Right lobe of liver (tissue), 6 donors: ENCODE data around the gene ZFAND2B. TPM values are rescaled to one million over a fixed set of nuclear protein-coding genes. Genes with fewer than 3 reads are reported as not detected.

Experiments used
- ATAC-seq, 4 donors: fragments of 200-7000 bp; cut with Tn5 transposase; one replicate each; pipeline ENCODE4 v1.9.1; 2020; ENCODE audit warnings: mild to moderate bottlenecking in 4 of 4, moderate library complexity in 4 of 4
- DNase-seq, 3 donors: peaks; one replicate each; pipeline ENCODE4 v3.0.0-alpha.2; 2020
- H3K27ac ChIP-seq, 3 donors: fragments of 200-600 bp; one replicate each; pipeline ENCODE4 v1.8.0; 2022
- H3K27me3 ChIP-seq, 2 donors: fragments of 200-600 bp; one replicate each; pipeline ENCODE4 v1.8.0; 2022
- H3K36me3 ChIP-seq, 4 donors: fragments of 200-600 bp; sonication (generic) in 1 of 4; one replicate each; pipeline versions ENCODE4 v1.5.1 to v1.8.0; 2017 to 2022; ENCODE audit warnings: control low read depth in 1 of 4
- H3K4me1 ChIP-seq, 4 donors: fragments of 200-600 bp; sonication (generic) in 1 of 4; one replicate each; pipeline versions ENCODE4 v1.5.1 to v1.8.0; 2017 to 2022; ENCODE audit warnings: control low read depth in 1 of 4
- H3K4me3 ChIP-seq, 3 donors: fragments of 200-600 bp; one replicate each; pipeline ENCODE4 v1.8.0; 2022
- H3K9me3 ChIP-seq, 4 donors: fragments of 200-600 bp; sonication (generic) in 1 of 4; one replicate each; pipeline versions ENCODE4 v1.5.1 to v1.8.0; 2017 to 2022; ENCODE audit warnings: control low read depth in 1 of 4
- POLR2A ChIP-seq: fragments of 450-650 bp; IDR thresholded peaks from one replicate; pipeline ENCODE4 v1.6.1; 2017; ENCODE audit warnings: antibody characterized with exemption, mild to moderate bottlenecking
- WGBS: methylation state at CpG from one replicate; pipeline ENCODE4 v1.1.6; 2018; ENCODE audit warnings: low coverage, low lambda C conversion rate; ENCODE audit not compliant: insufficient coverage; ENCODE audit errors: missing lambda C conversion rate; 5-methylcytosine and 5-hydroxymethylcytosine counted together
- intact Hi-C, 2 donors: fragments of 100-400 bp; cut with DNase I; formaldehyde crosslinking; loops; one replicate each; pipeline versions ENCODE4 v1.11.2 to v1.14.1; 2022
- total RNA-seq, 6 experiments: library from RNA; depleted of rRNA in 2 of 6; stranded (reverse); fragments of >200 nt in 2 of 6; fragmentation: NEBNext Ultra II Directional in 3 of 6; extraction: Animal tissue kit (Norgen Biotek cat#: 25700) in 3 of 6; gene quantifications; one replicate each; pipeline versions ENCODE4 v1.1.0 to v1.2.4, GENCODE V29; 2016 to 2023
- TF ChIP-seq, protein P1 (sequence below), 4 donors: fragments of 200-600 bp in 3 of 4; fragments of 450-650 bp in 1 of 4; IDR thresholded peaks; one replicate each; pipeline versions ENCODE4 v1.5.1 to v1.8.0; 2016 to 2022; ENCODE audit warnings: antibody characterized with exemption in 4 of 4, mild to moderate bottlenecking in 2 of 4
- donor health status: DM: no; HTN: yes; CAD: no.
- donor health status: DM: no; HTN: no; CAD: no.
- donor health status: DM: no; HTN: no; CAD: no.
- donor health status: DM: no; HTN: yes; CAD: no.
- donor health status: DM: no; HTN: yes; CAD: no.

The ZFAND2B gene
- total RNA-seq, 6 experiments from 2014 or later, result 20.7 to 32.3 (median 28.8) TPM

DNA sequence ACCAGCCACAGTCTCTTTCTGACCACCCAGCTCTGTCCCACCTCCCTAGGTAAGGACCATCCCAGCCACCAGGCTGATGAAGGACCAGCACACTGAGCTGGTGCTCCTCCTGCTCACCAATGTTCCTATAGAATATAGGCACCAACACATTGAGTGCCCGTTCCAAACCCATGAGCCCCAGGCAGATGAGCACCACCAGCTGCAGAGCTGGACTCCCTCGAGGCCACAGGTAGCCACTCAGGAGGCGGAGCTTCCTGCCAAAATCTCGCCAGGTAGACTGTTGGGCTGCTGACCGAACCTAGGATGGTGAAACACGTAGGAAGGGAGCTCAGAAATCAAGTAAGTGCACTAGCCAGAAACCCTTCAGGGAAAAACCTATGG lies 9.9 kb downstream of the ZFAND2B start:
- WGBS, result 85% methylated on average over 2 of the region's 6 CpGs
- TF ChIP-seq POLR2A, result no peak
- TF ChIP-seq, protein P1, sequence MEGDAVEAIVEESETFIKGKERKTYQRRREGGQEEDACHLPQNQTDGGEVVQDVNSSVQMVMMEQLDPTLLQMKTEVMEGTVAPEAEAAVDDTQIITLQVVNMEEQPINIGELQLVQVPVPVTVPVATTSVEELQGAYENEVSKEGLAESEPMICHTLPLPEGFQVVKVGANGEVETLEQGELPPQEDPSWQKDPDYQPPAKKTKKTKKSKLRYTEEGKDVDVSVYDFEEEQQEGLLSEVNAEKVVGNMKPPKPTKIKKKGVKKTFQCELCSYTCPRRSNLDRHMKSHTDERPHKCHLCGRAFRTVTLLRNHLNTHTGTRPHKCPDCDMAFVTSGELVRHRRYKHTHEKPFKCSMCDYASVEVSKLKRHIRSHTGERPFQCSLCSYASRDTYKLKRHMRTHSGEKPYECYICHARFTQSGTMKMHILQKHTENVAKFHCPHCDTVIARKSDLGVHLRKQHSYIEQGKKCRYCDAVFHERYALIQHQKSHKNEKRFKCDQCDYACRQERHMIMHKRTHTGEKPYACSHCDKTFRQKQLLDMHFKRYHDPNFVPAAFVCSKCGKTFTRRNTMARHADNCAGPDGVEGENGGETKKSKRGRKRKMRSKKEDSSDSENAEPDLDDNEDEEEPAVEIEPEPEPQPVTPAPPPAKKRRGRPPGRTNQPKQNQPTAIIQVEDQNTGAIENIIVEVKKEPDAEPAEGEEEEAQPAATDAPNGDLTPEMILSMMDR (IDR thresholded peaks at IDR 0.05), result no peak
- intact Hi-C loops, result loop anchor here in 1 of 2 donors (5.0 kb wide), 1 partner anchor 39 kb away; the partner anchor contains the start of genes CNPPD1 and RETREG2
- H3K9me3 ChIP-seq, result no peaks in the 10 kb centered on the region
- H3K27me3 ChIP-seq, result no peaks in the 10 kb centered on the region
- H3K4me3 ChIP-seq, result no peak overlapping the region
- peaks cover 0 to 50% (median 8%) of the 10 kb centered on the region in 4 donors for H3K36me3 ChIP-seq
- ATAC-seq (no peak), DNase-seq (no peak)
- H3K4me1 ChIP-seq, result peaks cover 0 to 23% (median 11%) of the 10 kb centered on the region in 4 donors
- H3K27ac ChIP-seq, result no peak overlapping the region

DNA sequence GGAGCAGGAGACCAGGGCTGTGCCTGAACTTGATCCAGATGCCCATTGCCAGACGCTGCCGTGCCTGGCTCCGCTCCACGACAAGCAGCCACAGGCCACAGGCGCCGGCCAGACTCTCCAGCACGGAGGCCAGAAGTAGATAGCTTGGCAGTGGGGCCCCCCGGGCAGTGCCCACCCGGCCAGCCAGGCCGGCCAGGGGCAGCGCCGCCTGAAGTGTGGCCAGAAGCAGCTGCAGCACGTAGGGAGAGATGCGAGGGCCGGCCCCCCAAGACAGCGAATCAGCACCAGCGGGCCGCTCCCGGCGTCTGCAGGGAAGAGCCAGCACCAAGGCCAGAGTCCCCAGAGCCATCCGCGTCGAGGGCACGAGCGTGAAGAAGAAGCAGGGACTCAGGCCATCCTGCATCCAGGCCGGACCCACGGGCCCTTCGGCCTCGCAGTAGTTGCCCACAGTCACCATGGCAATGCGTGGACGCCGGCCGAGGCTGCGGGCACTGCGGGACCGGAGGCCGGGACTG lies 11.7 kb downstream of the ZFAND2B start:
- 3% methylated on average over 9 of the region's 37 CpGs for WGBS
- H3K4me3 ChIP-seq, result peak overlapping the region; percentile 54 to 72 (median 59)
- H3K27ac ChIP-seq, result peak overlapping the region; percentile 68 to 85 (median 76)
- H3K4me1 ChIP-seq, result peaks cover 0 to 23% (median 11%) of the 10 kb centered on the region in 4 donors
- ATAC-seq (peak; percentile 46 to 70 (median 64)), DNase-seq (peak; percentile 69 to 87 (median 84))
- no peaks in the 10 kb centered on the region for H3K27me3 ChIP-seq
- intact Hi-C loops, result loop anchor here in 1 of 2 donors (5.0 kb wide), 1 partner anchor 41 kb away; the partner anchor contains the start of genes CNPPD1 and RETREG2
- peaks cover 0 to 53% (median 19%) of the 10 kb centered on the region in 4 donors for H3K36me3 ChIP-seq
- TF ChIP-seq, protein P1 (IDR thresholded peaks at IDR 0.05), result no peak
- no peak for TF ChIP-seq POLR2A
- H3K9me3 ChIP-seq, result no peaks in the 10 kb centered on the region

DNA sequence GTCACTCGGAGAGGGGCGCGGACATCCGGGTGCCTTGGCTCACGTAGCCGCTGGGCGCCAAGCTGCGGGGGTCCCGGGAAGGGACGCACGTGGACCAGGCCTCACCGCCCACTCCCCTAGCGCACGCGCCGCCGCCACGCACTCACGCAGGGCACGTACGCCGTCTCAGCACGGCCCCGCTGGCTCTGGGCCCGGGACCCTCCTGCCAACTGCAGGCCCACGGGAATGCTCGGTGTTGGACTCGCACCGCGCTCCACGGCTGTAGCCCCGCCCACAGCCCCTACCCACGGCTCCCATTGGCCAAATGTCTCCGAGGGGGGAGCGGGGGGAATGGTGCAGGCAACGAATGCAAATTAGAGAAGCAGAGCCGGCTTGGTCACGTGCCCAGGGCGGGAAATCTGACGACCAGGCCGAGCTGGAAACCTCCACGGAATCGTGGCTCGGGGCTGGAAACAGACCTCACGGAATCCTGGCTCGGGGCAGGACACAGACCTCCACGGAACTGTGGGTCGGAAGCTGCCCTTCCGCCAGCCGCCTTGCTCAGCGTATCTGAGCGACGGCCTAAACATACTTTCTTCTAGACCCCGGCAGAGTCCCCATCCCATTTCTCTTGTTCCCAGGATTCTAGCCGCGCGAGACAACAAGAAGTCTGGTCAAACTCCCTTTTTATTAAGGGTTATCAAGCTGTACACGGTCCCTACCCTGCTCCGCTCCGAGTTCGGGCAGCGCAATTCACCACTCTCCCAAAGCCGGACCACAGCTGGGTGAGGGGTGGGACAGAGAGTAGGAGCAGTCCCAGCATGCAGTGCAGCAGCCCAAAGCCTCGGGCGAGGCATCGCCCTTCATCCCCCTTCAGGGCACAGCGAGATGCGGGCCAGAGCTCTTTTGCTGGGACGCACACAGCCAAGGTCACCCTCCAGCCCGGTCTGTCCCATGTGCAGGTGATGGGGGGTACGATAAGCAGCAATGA lies 12.4 kb downstream of the ZFAND2B start, which contains the start of gene ABCB6:
TSS of gene ABCB6 (minus strand) at position 227 of the 970 bp plus-strand sequence. CDS start 285 bp downstream, outside the sequence.
- DNase-seq (peak; percentile 96 to 99 (median 98)), ATAC-seq (peak; percentile 88 to 94 (median 92))
- 42% methylated on average over 23 of the region's 71 CpGs for WGBS
- Histone ChIP-seq H3K27ac (peak within 1 kb of the TSS; percentile 68 to 85 (median 76)), H3K9me3 (no peaks in the 10 kb centered on the region), H3K27me3 (no peaks in the 10 kb centered on the region), H3K4me1 (peaks cover 0 to 23% (median 11%) of the 10 kb centered on the region in 4 donors), H3K4me3 (peak within 1 kb of the TSS; percentile 54 to 72 (median 59)), H3K36me3 (peaks cover 6 to 53% (median 25%) of the 10 kb centered on the region in 4 donors)
- intact Hi-C loops, result loop anchor here in 1 of 2 donors (5.0 kb wide), 1 partner anchor 42 kb away; the partner anchor contains the start of genes CNPPD1 and RETREG2
- TF ChIP-seq POLR2A, result peak; percentile 63
- TF ChIP-seq, protein P1 (IDR thresholded peaks at IDR 0.05), result no peak

DNA sequence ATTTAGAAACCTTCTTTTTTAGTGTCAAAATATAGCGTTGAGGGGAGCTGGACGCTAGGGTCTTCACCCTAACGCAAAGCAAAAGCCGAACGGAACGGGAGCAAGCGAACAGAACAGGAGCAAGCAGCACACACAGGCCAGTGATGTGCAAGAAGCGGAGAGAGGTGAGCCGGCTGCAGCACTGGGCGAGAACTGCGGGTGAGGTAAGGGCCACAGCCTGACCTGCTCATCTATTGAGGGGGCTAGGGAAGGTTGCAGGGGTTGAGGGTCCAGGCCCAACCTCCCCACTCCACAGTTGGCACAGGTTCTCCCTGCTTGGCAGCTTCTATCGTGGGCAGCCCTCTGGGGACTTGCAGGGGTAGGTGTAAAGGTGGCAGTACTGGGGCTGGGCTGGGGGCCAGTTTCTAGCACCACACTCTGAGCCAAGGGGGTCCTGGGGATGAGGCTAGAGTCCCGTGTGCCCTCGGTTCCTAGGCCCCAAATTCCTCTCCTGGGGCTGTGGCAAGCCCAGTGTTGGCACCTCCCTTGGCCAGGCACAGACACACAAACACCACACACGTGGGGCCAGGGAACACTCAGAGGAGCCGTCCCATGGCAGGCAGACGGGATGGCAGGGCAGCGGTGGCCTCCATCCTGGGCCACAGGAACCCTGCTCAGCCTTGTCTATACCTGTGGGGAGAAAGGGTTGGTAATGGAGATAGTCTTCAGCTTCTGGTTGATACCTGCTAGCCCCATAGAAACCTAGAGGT lies 13.4 kb downstream of the ZFAND2B start:
- H3K36me3 ChIP-seq, result peaks cover 10 to 53% (median 31%) of the 10 kb centered on the region in 4 donors
- intact Hi-C loops, result loop anchor here in 1 of 2 donors (5.0 to 10.0 kb wide), 2 partner anchors 43 to 75 kb away; partner anchors contain the start of genes CNPPD1 and RETREG2
- no peak overlapping the region for H3K4me3 ChIP-seq
- WGBS, result 85% methylated on average over 11 of the region's 18 CpGs
- no peak overlapping the region for H3K27ac ChIP-seq
- H3K4me1 ChIP-seq, result peaks cover 0 to 23% (median 11%) of the 10 kb centered on the region in 4 donors
- DNase-seq (no peak), ATAC-seq (no peak)
- H3K27me3 ChIP-seq, result no peaks in the 10 kb centered on the region
- no peaks in the 10 kb centered on the region for H3K9me3 ChIP-seq
- TF ChIP-seq, protein P1 (IDR thresholded peaks at IDR 0.05), result no peak
- no peak for TF ChIP-seq POLR2A
